Measurements from ENCODE around the gene FER.

FER gene

DNA sequence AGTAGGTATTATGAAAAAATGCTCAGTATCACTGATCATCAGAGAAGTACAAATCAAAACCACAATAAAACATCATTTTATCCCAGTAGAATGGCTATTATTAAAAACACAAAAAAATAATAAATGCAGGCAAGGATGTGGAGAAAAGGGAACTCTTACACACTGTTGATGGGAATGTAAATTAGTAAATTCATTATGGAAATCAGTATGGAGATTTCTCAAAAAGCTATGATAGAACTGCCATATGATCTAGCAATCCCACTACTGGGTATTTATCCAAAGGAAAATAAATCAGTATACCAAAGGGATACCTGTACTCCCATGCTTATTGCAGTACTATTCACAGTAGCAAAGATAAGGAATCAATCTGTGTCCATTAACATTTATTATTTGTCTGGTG is 209.6 kb downstream of the FER start:
- Histone ChIP-seq H3K27ac (ENCODE audit: low read depth, low read length, poor library complexity, severe bottlenecking) (no peak overlapping the region), H3K4me1 (ENCODE audit: insufficient read depth, low read length, severe bottlenecking) (no peaks in the 10 kb centered on the region), H3K4me3 (ENCODE audit: low read depth, low read length, poor library complexity, severe bottlenecking) (no peak overlapping the region)

DNA sequence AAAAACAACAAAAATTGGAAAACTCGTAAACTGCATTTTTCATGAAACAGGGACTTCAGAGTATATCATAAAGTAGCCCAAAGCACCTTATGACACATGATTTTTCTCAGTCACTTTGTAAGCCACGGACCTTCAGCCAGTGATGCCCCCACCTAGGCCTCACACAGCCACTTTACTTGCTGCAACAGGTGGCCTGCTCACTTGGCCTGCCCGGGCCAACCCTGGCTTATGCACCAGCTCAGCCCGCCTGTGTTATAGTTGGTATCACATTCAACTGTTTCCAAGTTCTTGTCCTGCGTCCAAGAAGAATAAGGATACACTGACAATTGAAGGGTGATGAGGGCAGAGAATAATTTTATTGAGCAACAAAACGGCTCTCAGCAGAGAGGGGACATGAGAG is 219.2 kb downstream of the FER start:
- H3K36me3 ChIP-seq (ENCODE audit: insufficient read depth, low read length): no peaks in the 10 kb centered on the region; the same call in 1 of the 2 replicates
- no peaks in the 10 kb centered on the region for H3K9me2 ChIP-seq (ENCODE audit: low read depth, low read length)
- no peaks in the 10 kb centered on the region for H3K27me3 ChIP-seq (ENCODE audit: insufficient read depth, low read length)
- no peak overlapping the region for H3K9ac ChIP-seq (ENCODE audit: low read length)
- H3K79me2 ChIP-seq (ENCODE audit: insufficient read depth, low read length): no peaks in the 10 kb centered on the region
- H2AFZ ChIP-seq (ENCODE audit: low read length): no peak overlapping the region
- no peak overlapping the region for H3K4me3 ChIP-seq (ENCODE audit: low read depth, low read length, poor library complexity, severe bottlenecking)
- H3K27ac ChIP-seq (ENCODE audit: low read depth, low read length, poor library complexity, severe bottlenecking): no peak overlapping the region
- peaks cover 5% of the 10 kb centered on the region; the same call in 1 of the 2 replicates for H3K9me3 ChIP-seq (ENCODE audit: low read length)
- TF ChIP-seq EZH2 (IDR thresholded peaks at IDR 0.05; ENCODE audit: borderline replicate concordance, low read length): no peak
- TF ChIP-seq, protein P1, sequence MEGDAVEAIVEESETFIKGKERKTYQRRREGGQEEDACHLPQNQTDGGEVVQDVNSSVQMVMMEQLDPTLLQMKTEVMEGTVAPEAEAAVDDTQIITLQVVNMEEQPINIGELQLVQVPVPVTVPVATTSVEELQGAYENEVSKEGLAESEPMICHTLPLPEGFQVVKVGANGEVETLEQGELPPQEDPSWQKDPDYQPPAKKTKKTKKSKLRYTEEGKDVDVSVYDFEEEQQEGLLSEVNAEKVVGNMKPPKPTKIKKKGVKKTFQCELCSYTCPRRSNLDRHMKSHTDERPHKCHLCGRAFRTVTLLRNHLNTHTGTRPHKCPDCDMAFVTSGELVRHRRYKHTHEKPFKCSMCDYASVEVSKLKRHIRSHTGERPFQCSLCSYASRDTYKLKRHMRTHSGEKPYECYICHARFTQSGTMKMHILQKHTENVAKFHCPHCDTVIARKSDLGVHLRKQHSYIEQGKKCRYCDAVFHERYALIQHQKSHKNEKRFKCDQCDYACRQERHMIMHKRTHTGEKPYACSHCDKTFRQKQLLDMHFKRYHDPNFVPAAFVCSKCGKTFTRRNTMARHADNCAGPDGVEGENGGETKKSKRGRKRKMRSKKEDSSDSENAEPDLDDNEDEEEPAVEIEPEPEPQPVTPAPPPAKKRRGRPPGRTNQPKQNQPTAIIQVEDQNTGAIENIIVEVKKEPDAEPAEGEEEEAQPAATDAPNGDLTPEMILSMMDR (IDR thresholded peaks at IDR 0.05; ENCODE audit: low read length): no peak
- no peak overlapping the region for H3K4me2 ChIP-seq (ENCODE audit: low read length)
- no peaks in the 10 kb centered on the region for H3F3A ChIP-seq (ENCODE audit: insufficient read depth, low read length)
- no peaks in the 10 kb centered on the region for H3K4me1 ChIP-seq (ENCODE audit: insufficient read depth, low read length, severe bottlenecking)
- H4K20me1 ChIP-seq (ENCODE audit: insufficient read depth, low read length): no peaks in the 10 kb centered on the region

More for the DNA sequence above, 209.6 kb downstream of the FER start:
- Histone ChIP-seq H4K20me1 (ENCODE audit: insufficient read depth, low read length) (no peaks in the 10 kb centered on the region), H2AFZ (ENCODE audit: low read length) (no peak overlapping the region), H3K9me2 (ENCODE audit: low read depth, low read length) (no peaks in the 10 kb centered on the region), H3K36me3 (ENCODE audit: insufficient read depth, low read length) (no peaks in the 10 kb centered on the region), H3K79me2 (ENCODE audit: insufficient read depth, low read length) (no peaks in the 10 kb centered on the region), H3K9ac (ENCODE audit: low read length) (no peak overlapping the region), H3K4me2 (ENCODE audit: low read length) (no peak overlapping the region), H3K9me3 (ENCODE audit: low read length) (no peaks in the 10 kb centered on the region), H3K27me3 (ENCODE audit: insufficient read depth, low read length) (no peaks in the 10 kb centered on the region), H3F3A (ENCODE audit: insufficient read depth, low read length) (no peaks in the 10 kb centered on the region)
- TF ChIP-seq, protein P1 (IDR thresholded peaks at IDR 0.05; ENCODE audit: low read length): no peak
- TF ChIP-seq EZH2 (IDR thresholded peaks at IDR 0.05; ENCODE audit: borderline replicate concordance, low read length): no peak

DNA sequence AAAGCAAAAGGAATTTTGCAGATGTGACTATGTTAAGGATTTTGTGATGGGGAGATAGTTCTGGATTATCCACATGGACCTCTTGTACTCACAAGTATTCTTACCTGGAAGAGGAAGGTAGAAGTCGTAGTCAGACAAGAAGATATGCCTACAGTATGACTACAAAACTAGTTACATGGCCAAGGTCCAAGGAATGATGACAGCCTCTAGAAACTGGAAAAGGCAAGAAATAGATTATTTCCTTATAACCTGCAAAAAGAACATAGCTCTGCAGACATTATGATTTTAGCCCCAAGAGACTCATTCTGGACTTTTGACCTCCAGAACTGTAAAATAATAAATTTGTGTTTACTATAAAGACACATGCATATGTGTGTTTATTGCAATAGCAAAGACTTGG is 226.9 kb downstream of the FER start:
- Histone ChIP-seq H3K9me3 (ENCODE audit: low read length) (no peaks in the 10 kb centered on the region), H4K20me1 (ENCODE audit: insufficient read depth, low read length) (no peaks in the 10 kb centered on the region), H3K27me3 (ENCODE audit: insufficient read depth, low read length) (no peaks in the 10 kb centered on the region), H3K9ac (ENCODE audit: low read length) (no peak overlapping the region), H3K4me2 (ENCODE audit: low read length) (no peak overlapping the region), H3K4me1 (ENCODE audit: insufficient read depth, low read length, severe bottlenecking) (no peaks in the 10 kb centered on the region), H3K36me3 (ENCODE audit: insufficient read depth, low read length) (no peaks in the 10 kb centered on the region), H3K27ac (ENCODE audit: low read depth, low read length, poor library complexity, severe bottlenecking) (no peak overlapping the region), H3K4me3 (ENCODE audit: low read depth, low read length, poor library complexity, severe bottlenecking) (no peak overlapping the region), H2AFZ (ENCODE audit: low read length) (no peak overlapping the region), H3F3A (ENCODE audit: insufficient read depth, low read length) (no peaks in the 10 kb centered on the region), H3K9me2 (ENCODE audit: low read depth, low read length) (no peaks in the 10 kb centered on the region), H3K79me2 (ENCODE audit: insufficient read depth, low read length) (no peaks in the 10 kb centered on the region)
- TF ChIP-seq, protein P1 (IDR thresholded peaks at IDR 0.05; ENCODE audit: low read length): no peak
- TF ChIP-seq EZH2 (IDR thresholded peaks at IDR 0.05; ENCODE audit: borderline replicate concordance, low read length): no peak
